ENCODE measurements around the gene CYP2W1.

- TF ChIP-seq CTCF (IDR thresholded peaks at IDR 0.05), result no peak
- no peak for TF ChIP-seq POLR2A (IDR thresholded peaks at IDR 0.05)
Measured at GRCh38 chr7:970744-971143, 12.2 kb upstream of the CYP2W1 start.

Measured in prostate gland (tissue), 2 donors.